GM12891 (cell line): Measurements from ENCODE around the gene TMEM132D.

Experiments
- POLR2A ChIP-seq: IDR thresholded peaks from 2 replicates; pipeline ENCODE4 v1.6.1; 2011; ENCODE audit warnings: low read depth, low read length, control low read depth
- POLR2AphosphoS5 ChIP-seq: IDR thresholded peaks from 2 replicates; pipeline ENCODE4 v1.6.1; 2011; ENCODE audit warnings: low read depth, low read length, control low read depth
- TAF1 ChIP-seq: IDR thresholded peaks from 2 replicates; pipeline ENCODE4 v1.6.1; 2011; ENCODE audit warnings: low read depth, low read length, control low read depth

GRCh38 chr12:129179941-129180553 is 723.8 kb downstream of the TMEM132D start:
- TF ChIP-seq POLR2AphosphoS5 (no peak), POLR2A (no peak), TAF1 (no peak)
